HG03095 (cell line): ENCODE measurements around the gene ATF6.
"Not testable (repeated sequence)": the region's sequence is repeated elsewhere in the genome, so short reads cannot be mapped to it uniquely, and the experiment has no call there.

Experiments used
- ATAC-seq: cut with Tn5 transposase; IDR thresholded peaks from one replicate; pipeline ENCODE4 v1.9.1; 2021; ENCODE audit warnings: moderate library complexity; ENCODE audit not compliant: unreplicated experiment

Gene ATF6

GRCh38 chr1:161777261-161777660 is 11.1 kb downstream of the ATF6 start:
- no peak for ATAC-seq

- ATAC-seq = no peak
Observed at GRCh38 chr1:161778522-161778921, 12.4 kb downstream of the ATF6 start.

GRCh38 chr1:161779393-161779792 is 13.3 kb downstream of the ATF6 start:
- no peak for ATAC-seq

DNA sequence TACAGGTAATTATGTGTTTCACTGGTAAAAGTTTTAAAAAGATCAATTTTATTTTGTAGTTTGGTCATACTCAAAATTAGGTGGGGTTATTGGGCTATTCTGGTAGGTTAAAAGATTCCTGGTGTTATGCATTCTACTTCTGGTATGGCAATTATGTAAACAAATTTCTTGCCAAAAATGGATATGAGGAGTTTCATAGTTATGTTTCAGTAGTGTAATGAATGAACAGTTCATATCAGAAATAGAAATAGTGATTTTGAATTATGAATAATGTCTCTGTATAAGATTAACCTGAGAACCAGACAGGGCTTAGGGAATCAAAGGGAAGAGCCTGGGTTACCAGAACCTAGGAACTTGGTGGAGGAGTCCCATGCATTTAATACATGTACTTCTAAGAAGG is 15.9 kb downstream of the ATF6 start:
- peak; percentile 62 for ATAC-seq

DNA sequence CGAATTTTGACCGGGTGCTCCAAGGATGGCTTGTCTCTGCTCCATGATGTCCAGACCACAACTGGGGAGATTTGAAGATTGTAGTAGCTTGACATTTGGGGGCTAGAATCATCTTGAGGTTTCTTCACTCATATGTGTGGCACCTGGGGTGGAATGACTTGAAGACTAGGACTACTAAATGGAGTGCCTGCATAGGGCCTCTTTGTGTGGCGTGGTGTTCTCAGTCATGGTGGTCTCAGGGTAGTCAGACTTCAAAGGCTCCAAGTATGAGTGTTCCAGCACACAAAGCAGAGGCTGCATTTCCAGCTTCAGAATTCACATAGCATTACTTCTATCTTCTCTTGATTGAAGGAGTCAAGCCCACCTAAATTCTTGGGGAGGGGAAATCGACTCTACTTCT is 16.8 kb downstream of the ATF6 start:
- ATAC-seq = no peak

DNA sequence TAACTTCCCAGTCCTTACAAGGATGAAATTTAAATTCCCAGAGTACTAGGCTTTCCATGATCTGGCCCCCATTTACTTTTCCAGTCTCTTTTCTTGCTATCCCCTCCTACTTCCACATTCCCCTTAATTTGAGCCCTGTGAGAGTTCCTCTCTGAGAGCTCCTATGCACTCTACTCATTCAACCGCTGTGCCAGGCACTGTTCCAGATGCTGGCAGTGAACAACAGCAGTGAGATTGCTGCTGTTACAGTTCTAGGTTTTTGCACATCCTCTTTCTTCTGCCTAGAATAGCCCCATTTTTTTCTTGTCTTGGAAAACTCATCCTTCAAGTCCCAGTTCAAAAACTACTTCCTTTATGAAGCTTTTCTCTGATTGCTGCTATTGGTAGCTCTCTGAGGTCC is 18.8 kb downstream of the ATF6 start:
- ATAC-seq = no peak

DNA sequence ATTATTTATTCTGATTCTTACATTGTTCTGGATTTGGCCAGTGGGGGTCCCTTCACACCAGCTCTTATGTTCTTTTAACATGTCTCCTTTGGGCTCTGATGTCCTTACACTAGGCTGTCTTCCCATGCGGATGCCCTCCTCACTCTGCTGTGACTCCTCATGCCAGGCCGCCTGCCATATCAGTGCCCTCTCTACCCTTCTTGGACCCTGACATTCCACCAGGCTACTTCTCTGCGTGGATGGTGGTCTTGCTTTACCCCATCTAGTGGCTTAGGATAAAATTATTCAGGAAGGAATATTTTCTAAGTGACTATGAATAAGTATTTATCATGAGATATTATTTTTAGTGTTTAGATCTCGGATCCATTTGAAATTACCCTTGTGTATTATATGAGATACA is 21.2 kb downstream of the ATF6 start:
- no peak for ATAC-seq

GRCh38 chr1:161790587-161791317 is 24.6 kb downstream of the ATF6 start:
- no peak for ATAC-seq

DNA sequence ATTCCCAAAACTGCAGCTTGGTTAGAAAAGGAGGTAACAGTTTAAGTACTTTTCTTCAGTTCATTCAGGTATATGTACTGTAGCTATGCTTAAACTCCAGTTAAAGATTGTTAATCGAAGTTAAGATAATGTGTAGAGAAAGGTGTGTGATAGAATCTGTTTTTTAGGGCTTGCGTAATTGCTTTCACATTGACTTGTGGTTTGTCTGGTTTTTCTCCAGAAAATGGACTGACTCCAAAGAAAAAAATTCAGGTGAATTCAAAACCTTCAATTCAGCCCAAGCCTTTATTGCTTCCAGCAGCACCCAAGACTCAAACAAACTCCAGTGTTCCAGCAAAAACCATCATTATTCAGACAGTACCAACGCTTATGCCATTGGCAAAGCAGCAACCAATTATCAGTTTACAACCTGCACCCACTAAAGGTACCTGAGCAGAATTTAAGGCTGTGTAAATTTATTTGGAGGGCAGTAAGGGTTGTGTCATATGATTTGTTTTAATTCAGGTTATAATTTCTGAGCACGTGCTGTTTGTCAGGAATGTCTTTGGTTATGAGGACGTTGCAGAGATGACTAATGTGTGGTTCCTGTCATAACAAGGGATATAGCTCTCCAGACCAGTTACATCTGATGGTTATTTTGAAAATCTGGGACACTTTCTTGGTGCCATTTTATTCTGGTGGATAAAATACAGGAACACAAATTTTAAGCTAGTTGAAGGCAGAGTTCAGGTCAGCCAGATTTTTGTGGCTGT is 26.0 kb downstream of the ATF6 start:
- no peak for ATAC-seq

DNA sequence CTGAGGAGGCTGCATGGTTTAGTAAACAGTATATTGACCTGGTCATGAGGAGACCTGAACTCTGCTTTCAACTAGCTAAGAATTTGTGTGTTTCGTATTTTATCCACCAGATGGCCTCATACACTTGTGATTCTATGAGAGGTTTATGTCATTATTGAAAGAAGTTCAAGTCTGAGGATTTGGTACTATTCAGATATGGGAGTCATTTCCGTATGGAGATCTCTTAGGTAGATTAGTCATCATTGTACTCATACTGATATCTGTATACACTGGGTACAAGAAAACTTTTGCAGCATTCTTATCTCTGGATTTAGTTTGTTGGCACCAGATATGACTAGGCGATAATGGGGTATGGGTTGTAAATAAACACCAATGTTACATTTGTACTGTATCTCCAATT is 26.6 kb downstream of the ATF6 start:
- ATAC-seq = peak; percentile 54

- ATAC-seq = no peak
Observed at GRCh38 chr1:161799792-161800191, 33.7 kb downstream of the ATF6 start.

DNA sequence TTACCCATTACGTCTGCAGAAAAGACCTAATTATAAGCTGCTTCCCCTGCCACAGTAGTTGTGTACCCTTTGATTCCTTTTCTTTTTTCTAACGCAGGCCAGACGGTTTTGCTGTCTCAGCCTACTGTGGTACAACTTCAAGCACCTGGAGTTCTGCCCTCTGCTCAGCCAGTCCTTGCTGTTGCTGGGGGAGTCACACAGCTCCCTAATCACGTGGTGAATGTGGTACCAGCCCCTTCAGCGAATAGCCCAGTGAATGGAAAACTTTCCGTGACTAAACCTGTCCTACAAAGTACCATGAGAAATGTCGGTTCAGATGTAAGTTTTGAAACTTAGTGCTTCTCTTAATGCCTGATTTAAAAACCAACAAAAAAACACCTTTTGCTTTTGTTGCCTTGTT is 35.8 kb downstream of the ATF6 start:
- ATAC-seq = no peak

- no peak for ATAC-seq
Observed at GRCh38 chr1:161803181-161803580, 37.1 kb downstream of the ATF6 start.

DNA sequence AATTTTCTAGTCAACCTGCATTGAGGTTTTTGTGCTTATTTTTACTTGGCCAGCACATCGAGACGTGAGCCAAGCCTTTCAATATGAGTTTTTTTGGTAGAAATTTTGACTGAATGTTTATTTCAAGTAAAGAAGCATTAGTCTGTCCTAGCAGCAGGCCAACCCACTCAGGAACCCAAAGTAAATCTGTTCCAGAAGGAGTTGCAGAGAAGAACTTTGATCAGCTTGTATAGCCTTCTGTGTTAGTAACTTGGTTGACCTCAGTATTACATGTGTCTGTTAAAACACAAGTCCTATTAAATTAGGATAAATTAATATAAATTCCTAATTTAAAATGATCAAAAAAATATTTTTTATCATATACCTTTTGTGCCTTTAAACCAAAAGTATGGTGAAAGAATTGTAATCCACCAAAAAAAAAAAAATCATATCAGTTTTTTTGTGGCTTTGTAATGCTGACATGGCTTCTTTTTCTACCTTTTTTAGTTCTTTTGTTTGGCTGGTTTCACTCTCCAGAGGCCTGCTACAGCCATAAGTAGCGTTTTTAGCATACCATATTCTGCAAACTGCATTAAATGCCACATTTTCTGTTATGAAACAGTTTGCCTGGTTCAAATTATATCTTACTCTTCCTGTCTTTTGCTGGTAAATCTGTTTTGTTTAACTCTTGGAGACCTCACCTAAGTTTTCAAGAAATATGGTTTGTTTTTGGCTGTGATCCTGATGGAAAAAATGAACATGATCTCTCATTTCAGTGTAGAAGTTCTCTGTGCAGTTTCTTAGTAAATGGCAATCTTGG is 39.5 kb downstream of the ATF6 start:
- ATAC-seq = no peak

DNA sequence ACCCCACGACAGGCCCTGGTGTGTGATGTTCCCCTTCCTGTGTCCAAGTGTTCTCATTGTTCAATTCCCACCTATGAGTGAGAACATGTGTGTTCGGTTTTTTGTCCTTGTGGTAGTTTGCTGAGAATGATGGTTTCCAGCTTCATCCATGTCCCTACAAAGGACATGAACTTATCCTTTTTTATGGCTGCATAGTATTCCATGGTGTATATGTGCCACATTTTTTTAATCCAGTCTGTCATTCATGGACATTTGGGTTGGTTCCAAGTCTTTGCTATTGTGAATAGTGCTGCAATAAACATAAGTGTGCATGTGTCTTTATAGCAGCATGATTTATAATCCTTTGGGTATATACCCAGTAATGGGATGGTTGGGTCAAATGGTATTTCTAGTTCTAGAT is 43.1 kb downstream of the ATF6 start:
- ATAC-seq = not testable (repeated sequence)

DNA sequence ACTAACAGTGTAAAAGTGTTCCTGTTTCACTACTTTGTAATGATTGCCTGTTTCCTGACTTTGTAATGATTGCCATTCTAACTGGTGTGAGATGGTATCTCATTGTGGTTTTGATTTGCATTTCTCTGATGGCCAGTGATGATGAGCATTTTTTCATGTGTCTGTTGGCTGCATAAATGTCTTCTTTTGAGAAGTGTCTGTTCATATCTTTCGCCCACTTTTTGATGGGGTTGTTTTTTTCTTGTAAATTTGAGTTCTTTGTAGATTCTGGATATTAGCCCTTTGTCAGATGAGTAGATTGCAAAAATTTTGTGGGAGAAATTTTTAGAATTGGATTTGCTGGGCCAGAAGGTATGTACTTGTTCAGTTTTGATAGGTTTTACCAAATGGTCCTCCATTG is 43.5 kb downstream of the ATF6 start:
- ATAC-seq = not testable (repeated sequence)

DNA sequence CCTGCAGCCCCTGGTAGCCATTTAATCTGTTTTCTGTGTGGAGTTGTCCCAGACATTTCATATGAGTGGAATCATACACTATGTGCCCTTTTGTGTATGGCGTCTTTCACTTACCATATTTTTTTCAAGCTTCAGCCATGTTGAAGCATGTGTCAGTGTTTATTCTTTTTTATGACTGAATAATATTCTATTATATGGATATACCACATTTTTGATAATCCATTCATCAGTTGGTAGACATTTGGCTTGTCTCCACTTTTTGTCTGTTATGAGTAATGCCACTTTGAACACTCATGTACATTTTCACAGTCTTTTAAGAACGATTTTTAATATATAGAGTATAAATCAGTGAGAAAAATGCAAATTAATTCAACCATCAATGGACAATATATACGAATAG is 44.7 kb downstream of the ATF6 start:
- no peak for ATAC-seq

GRCh38 chr1:161816201-161816600 is 50.1 kb downstream of the ATF6 start:
- no peak for ATAC-seq

DNA sequence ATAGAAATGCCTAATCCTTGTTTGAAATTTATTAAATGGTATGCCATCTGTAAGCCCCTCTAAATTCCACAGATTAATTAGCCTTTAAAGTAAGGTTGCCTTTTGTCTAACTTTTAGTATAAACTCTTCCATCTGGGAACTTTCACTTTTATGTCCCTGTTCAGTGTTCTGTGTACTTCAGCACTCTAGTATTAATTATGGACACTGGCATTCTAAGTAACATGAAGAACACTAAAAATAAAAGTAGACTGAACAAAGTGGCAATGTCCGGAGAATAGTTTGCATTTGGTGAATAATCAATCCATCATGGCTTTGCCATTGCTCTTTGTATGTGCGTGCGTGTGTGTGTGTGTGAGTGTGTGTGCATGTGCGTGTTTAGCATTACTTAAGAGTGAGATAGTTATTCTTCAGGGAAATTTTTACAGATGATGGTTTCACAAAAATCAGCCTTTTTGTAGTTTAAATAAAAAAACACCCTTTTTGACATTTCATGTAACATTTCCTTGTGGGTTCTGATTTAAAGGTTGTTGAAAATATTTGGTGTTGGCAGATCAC is 51.1 kb downstream of the ATF6 start:
- ATAC-seq = no peak

DNA sequence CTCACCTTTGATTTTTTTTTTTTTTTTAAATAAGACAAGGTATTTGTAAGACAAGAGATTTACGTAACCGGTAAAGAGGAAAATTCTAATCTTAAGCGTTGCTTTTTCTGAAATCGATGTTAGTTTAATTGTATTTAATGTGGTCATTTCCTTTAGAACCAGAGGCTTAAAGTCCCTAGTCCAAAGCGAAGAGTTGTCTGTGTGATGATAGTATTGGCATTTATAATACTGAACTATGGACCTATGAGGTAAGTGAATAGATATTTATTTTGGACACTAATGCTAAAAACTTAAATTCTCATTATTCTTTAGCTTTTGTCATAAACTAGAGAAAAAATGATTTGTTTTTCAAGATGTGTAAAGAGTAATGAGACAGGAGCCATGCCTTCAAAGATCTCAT is 54.8 kb downstream of the ATF6 start:
- ATAC-seq = no peak

DNA sequence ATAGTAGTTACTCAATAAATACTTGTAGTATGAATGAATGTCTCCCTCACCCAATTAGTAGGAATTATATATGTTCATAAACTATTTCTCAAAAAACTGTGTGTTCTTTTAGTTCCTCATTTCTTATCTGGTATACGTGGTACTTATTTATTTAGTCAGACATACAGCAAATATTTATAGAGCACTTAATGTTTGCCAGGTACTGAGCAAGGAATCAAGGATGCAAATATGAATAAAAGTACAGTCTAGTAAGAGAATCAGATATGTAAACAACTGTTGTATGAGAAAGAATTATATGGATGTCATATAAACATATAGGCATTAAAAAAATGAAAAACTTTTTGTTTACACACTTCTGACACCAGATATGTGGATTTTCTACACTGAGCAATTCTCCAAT is 58.5 kb downstream of the ATF6 start:
- no peak for ATAC-seq
